Right renal cortex interstitium (tissue), 3 donors: ENCODE measurements around the gene B3GNT8. TPM values are rescaled to one million over a fixed set of nuclear protein-coding genes. Genes with fewer than 3 reads are reported as not detected.
"Not testable (repeated sequence)": the region's sequence is repeated elsewhere in the genome, so short reads cannot be mapped to it uniquely, and the experiment has no call there.

Source experiments
- DNase-seq, 3 donors: peaks; one replicate each; pipeline ENCODE4 v3.0.0-alpha.2; 2013; ENCODE audit warnings: low read depth in 3 of 3, low spot score in 2 of 3
- polyA plus RNA-seq, 3 donors: library from polyadenylated mRNA; unstranded; fragments of 120-200 nt; gene quantifications; one replicate each; pipeline ENCODE4 v1.2.1, GENCODE V29; 2013; ENCODE audit not compliant: insufficient read length in 3 of 3

B3GNT8 gene
- polyA plus RNA-seq, result 1 to 10 TPM; 2.9 to 4.9 (median 3.7) TPM

- DNase-seq, result peak in 2 of 3 donors; percentile 49 to 60
Observed at GRCh38 chr19:41426952-41427646, at the start of gene B3GNT8. TSS of gene B3GNT8 (minus strand) at chr19:41427374. CDS start at chr19:41426778, 596 bp downstream.

- no peak for DNase-seq
Observed at GRCh38 chr19:41476583-41476982, 49.4 kb upstream of the B3GNT8 start.

- DNase-seq, result not testable (repeated sequence)
Observed at GRCh38 chr19:41463257-41464256, 36.4 kb upstream of the B3GNT8 start.

GRCh38 chr19:41462497-41462896 is 35.3 kb upstream of the B3GNT8 start:
- DNase-seq, result no peak

GRCh38 chr19:41457241-41457640 is 30.1 kb upstream of the B3GNT8 start:
- DNase-seq, result no peak

- DNase-seq, result no peak
Observed at GRCh38 chr19:41456342-41456918, 29.3 kb upstream of the B3GNT8 start.

GRCh38 chr19:41455936-41456335 is 28.8 kb upstream of the B3GNT8 start:
- no peak for DNase-seq

GRCh38 chr19:41452584-41453275 is 25.6 kb upstream of the B3GNT8 start:
- DNase-seq, result no peak

- DNase-seq, result no peak
Observed at GRCh38 chr19:41449865-41450178, 22.6 kb upstream of the B3GNT8 start.

GRCh38 chr19:41449079-41449864 is 22.1 kb upstream of the B3GNT8 start:
- peak in 1 of 3 donors; percentile 45 for DNase-seq

- no peak for DNase-seq
Observed at GRCh38 chr19:41447732-41448332, 20.7 kb upstream of the B3GNT8 start.

- DNase-seq, result no peak
Observed at GRCh38 chr19:41445575-41445974, 18.4 kb upstream of the B3GNT8 start.

- DNase-seq, result no peak
Observed at GRCh38 chr19:41443813-41444455, 16.8 kb upstream of the B3GNT8 start.

- DNase-seq, result no peak
Observed at GRCh38 chr19:41442473-41443355, 15.5 kb upstream of the B3GNT8 start, which contains the start of gene ERICH4. TSS of gene ERICH4 (plus strand) at chr19:41443156. CDS start at chr19:41443170, 14 bp downstream.

- no peak for DNase-seq
Observed at GRCh38 chr19:41441321-41441945, 14.3 kb upstream of the B3GNT8 start.

GRCh38 chr19:41439441-41440222 is 12.5 kb upstream of the B3GNT8 start, which contains the start of gene DMAC2:
TSS of gene DMAC2 (minus strand) at chr19:41439912. CDS start at chr19:41439899, 13 bp downstream.
- peak; percentile 94 to 96 (median 95) for DNase-seq
